ENCODE data around the gene FURIN. TPM values are rescaled to one million over a fixed set of nuclear protein-coding genes. Genes with fewer than 3 reads are reported as not detected.

The FURIN gene
- total and polyA plus RNA-seq, 2 of the 8 experiments (the other 6 are each of a cell fraction or from before 2014, with no cell fraction given): 15.8 to 32.1 TPM

GRCh38 chr15:90840157-90840855 lies 28.1 kb upstream of the FURIN start (continued):
- TF ChIP-seq NRF1 (IDR thresholded peaks at IDR 0.05; ENCODE audit: low read depth, low read length): no peak
- no peak for TF ChIP-seq EZH2 (IDR thresholded peaks at IDR 0.05; ENCODE audit: low read depth, low read length, severe bottlenecking)
- TF ChIP-seq SIRT6 (IDR thresholded peaks at IDR 0.05; ENCODE audit: low read length): no peak
- no peak for TF ChIP-seq CTBP2 (IDR thresholded peaks at IDR 0.05; ENCODE audit: borderline replicate concordance, insufficient read depth, insufficient read length, low read length)

Measured in H1 (cell line).